Osteoblast (primary cell): ENCODE measurements around the gene RMND5B. TPM values are rescaled to one million over a fixed set of nuclear protein-coding genes. Genes with fewer than 3 reads are reported as not detected.

ENCODE experiments used
- DNase-seq: peaks from one replicate; pipeline ENCODE4 v3.0.0; 2011; ENCODE audit warnings: low spot score, mixed read lengths; ENCODE audit not compliant: insufficient read length; ENCODE audit errors: missing footprints
- H2AFZ ChIP-seq: 2 replicates; pipeline ENCODE4 v1.6.0; 2011; ENCODE audit warnings: mild to moderate bottlenecking, low read length
- H3K27ac ChIP-seq: 2 replicates; pipeline ENCODE4 v1.5.1; 2011; ENCODE audit warnings: mild to moderate bottlenecking, low read depth, low read length, moderate library complexity
- H3K27me3 ChIP-seq: 2 replicates; pipeline ENCODE4 v1.6.0; 2012; ENCODE audit warnings: mild to moderate bottlenecking, control low read depth, inconsistent platforms, low read length, moderate library complexity; ENCODE audit not compliant: insufficient read depth
- H3K36me3 ChIP-seq: 2 replicates; pipeline ENCODE4 v1.5.1; 2011; ENCODE audit warnings: mild to moderate bottlenecking, low read length, control low read depth, moderate library complexity; ENCODE audit not compliant: insufficient read depth
- H3K4me1 ChIP-seq: 2 replicates; pipeline ENCODE4 v1.5.1; 2011; ENCODE audit warnings: mild to moderate bottlenecking, low read length, control low read depth, moderate library complexity; ENCODE audit not compliant: insufficient read depth
- H3K4me2 ChIP-seq: 2 replicates; pipeline ENCODE4 v1.6.0; 2011; ENCODE audit warnings: mild to moderate bottlenecking, low read length; ENCODE audit not compliant: insufficient read depth
- H3K4me3 ChIP-seq: fragments of 200-600 bp; sonication (generic); 3 replicates; pipeline ENCODE4 v1.5.1; 2012; ENCODE audit warnings: mild to moderate bottlenecking, low read length, inconsistent platforms; ENCODE audit not compliant: insufficient read depth
- H3K79me2 ChIP-seq: 2 replicates; pipeline ENCODE4 v1.6.0; 2012; ENCODE audit warnings: mild to moderate bottlenecking, low read length, control low read depth, inconsistent platforms; ENCODE audit not compliant: insufficient read depth
- H3K9me3 ChIP-seq: 2 replicates; pipeline ENCODE4 v1.5.1; 2011; ENCODE audit warnings: low read depth, low read length, control low read depth
- H4K20me1 ChIP-seq: 2 replicates; pipeline ENCODE4 v1.6.0; 2012; ENCODE audit warnings: mild to moderate bottlenecking, low read length, control low read depth; ENCODE audit not compliant: insufficient read depth
- total RNA-seq: library from RNA; depleted of rRNA; stranded (reverse); fragments of >200 nt; gene quantifications from 2 replicates; pipeline ENCODE4 v1.2.3, GENCODE V29; 2012
- TF ChIP-seq, protein P1 (sequence below): IDR thresholded peaks from 2 replicates; pipeline ENCODE4 v1.5.1; 2011; ENCODE audit warnings: mild to moderate bottlenecking, low read depth, low read length, moderate library complexity; ENCODE audit errors: extremely low read depth

Gene RMND5B
- total RNA-seq, 1 donor: 20.6 TPM

DNA sequence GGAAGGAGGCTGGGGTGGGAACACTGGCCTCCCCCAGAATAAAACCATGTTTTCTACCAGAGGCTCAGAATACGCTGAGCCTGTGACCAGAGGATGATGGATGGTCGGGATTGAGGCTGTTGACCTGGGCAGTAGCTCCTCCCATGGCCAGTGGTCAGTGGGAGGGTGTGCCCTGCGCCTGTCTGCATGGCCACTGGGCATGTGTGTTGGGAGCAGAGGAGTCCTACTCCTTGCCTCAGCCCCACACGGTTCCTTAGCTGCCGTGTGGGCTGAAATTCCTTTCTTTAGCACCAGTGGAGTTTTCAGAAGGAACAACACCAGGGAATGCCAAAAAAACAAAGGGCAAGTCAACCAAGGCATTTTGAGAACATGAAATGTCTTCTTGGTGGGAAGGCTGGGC is 8.5 kb upstream of the RMND5B start:
- H3K9me3 ChIP-seq: no peaks in the 10 kb centered on the region
- no peak overlapping the region for H3K4me2 ChIP-seq
- H3K27ac ChIP-seq: no peak overlapping the region
- H3K4me3 ChIP-seq: no peak overlapping the region
- H3K79me2 ChIP-seq: no peaks in the 10 kb centered on the region
- H4K20me1 ChIP-seq: no peaks in the 10 kb centered on the region
- TF ChIP-seq, protein P1, sequence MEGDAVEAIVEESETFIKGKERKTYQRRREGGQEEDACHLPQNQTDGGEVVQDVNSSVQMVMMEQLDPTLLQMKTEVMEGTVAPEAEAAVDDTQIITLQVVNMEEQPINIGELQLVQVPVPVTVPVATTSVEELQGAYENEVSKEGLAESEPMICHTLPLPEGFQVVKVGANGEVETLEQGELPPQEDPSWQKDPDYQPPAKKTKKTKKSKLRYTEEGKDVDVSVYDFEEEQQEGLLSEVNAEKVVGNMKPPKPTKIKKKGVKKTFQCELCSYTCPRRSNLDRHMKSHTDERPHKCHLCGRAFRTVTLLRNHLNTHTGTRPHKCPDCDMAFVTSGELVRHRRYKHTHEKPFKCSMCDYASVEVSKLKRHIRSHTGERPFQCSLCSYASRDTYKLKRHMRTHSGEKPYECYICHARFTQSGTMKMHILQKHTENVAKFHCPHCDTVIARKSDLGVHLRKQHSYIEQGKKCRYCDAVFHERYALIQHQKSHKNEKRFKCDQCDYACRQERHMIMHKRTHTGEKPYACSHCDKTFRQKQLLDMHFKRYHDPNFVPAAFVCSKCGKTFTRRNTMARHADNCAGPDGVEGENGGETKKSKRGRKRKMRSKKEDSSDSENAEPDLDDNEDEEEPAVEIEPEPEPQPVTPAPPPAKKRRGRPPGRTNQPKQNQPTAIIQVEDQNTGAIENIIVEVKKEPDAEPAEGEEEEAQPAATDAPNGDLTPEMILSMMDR: no peak
- peak; percentile 89 for DNase-seq
- H3K36me3 ChIP-seq: no peaks in the 10 kb centered on the region
- H3K27me3 ChIP-seq: no peaks in the 10 kb centered on the region
- H3K4me1 ChIP-seq: no peaks in the 10 kb centered on the region
- H2AFZ ChIP-seq: no peak overlapping the region

DNA sequence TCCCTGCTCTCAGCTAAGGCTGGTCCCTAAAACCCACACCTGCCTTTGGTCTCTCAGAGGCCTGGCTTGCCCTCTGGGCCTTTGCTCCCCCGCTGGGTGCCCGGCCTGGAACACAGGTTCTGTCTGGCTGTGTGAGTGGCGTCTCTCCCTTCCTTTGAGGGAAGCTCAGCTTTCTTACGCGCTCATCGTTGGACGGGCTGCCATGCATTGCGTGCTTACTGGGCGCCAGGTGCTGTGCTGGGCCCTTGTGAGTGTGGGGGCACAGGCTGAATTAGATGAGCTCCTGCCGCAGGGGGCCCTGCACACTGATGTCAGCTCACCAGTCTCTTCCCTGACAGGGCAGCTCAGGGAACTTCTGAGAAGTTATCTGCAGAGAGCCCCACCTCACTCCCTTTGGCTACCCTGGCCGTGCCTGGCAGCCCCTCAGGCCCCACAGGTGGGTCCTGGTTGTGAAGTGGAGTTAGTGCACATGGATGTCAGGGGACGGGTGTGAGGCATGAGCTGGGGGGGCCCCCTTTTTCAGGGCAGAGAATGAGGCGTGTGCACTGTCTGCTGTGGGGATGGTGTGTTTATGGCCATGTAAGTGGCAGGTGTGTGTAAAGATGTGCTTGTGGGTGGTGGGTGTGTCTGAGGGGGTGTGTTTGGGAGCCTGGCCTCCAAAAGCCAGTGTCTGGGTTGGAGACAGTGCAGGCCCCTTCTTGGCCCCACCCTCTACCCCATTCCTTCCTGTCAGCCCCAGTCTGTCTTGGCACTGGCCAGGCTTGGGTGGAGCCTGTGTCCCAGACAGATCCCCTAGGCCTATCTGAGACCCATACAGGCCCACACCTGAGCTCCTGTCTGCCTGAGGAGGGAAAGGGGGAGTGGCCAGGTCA is 7.5 kb upstream of the RMND5B start:
- no peaks in the 10 kb centered on the region for H3K27me3 ChIP-seq
- peak; percentile 89 for DNase-seq
- no peak overlapping the region for H2AFZ ChIP-seq
- no peak overlapping the region for H3K4me2 ChIP-seq
- TF ChIP-seq, protein P1: no peak
- no peaks in the 10 kb centered on the region for H3K9me3 ChIP-seq
- no peaks in the 10 kb centered on the region for H4K20me1 ChIP-seq
- no peaks in the 10 kb centered on the region for H3K79me2 ChIP-seq
- H3K27ac ChIP-seq: no peak overlapping the region
- H3K4me3 ChIP-seq: no peak overlapping the region
- H3K36me3 ChIP-seq: no peaks in the 10 kb centered on the region
- no peaks in the 10 kb centered on the region for H3K4me1 ChIP-seq

DNA sequence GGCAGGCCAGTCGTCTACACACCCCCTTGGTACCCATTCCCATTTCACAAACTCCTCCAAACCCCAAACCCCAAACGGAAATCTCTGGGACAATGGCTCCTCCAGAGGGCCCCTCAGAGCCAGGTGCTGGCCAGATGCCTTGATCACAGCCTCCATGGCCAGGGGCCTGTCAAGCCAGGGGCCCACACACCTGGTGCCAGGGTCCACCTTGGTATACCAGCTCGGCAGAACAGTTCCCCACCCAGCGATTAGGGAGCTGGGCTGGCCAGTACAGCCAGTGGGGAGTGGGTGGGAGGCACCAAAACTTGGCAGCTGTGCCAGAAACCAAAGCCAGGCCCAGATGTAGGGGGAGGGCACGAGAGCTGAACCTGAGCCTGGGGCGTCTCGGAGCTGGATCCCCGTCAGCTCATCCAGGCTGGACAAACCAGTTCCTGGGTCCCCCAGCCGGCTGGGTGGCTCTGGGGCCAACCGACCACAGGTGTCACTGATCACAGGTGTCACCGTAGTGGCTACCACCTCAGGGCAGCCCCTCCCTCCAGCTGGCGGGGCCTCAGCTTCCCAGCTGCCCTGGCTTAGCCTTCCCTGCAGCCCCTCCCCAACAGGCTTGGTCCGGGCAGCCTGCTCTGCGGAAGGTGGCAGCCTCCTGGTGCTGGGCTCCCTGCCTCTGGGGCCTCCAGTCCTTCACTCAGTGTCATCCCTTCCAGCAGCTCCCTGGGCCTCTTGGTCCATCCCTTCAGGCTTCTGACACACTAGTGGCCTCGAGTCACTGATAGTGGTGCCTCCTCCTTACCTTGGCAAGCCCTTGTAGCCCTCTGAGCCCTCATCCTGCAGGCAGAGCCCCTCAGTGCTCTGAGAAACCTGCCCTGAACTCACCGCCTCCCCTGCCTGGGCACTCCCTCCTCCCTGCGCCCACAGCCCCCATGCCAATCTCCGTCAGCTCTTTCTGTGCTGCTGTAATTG is 6.6 kb upstream of the RMND5B start:
- Histone ChIP-seq H3K79me2 (no peaks in the 10 kb centered on the region), H3K4me1 (no peaks in the 10 kb centered on the region), H3K27ac (no peak overlapping the region), H3K4me3 (no peak overlapping the region), H2AFZ (no peak overlapping the region), H3K9me3 (no peaks in the 10 kb centered on the region), H3K27me3 (no peaks in the 10 kb centered on the region), H3K36me3 (no peaks in the 10 kb centered on the region), H4K20me1 (no peaks in the 10 kb centered on the region), H3K4me2 (no peak overlapping the region)
- DNase-seq: peak; percentile 79
- TF ChIP-seq, protein P1: no peak
